HG03108 (cell line): Measurements from ENCODE around the gene TMEM240.

Experiments
- ATAC-seq: cut with Tn5 transposase; IDR thresholded peaks from one replicate; pipeline ENCODE4 v1.9.1; 2021; ENCODE audit warnings: moderate library complexity; ENCODE audit not compliant: unreplicated experiment

Gene TMEM240

DNA sequence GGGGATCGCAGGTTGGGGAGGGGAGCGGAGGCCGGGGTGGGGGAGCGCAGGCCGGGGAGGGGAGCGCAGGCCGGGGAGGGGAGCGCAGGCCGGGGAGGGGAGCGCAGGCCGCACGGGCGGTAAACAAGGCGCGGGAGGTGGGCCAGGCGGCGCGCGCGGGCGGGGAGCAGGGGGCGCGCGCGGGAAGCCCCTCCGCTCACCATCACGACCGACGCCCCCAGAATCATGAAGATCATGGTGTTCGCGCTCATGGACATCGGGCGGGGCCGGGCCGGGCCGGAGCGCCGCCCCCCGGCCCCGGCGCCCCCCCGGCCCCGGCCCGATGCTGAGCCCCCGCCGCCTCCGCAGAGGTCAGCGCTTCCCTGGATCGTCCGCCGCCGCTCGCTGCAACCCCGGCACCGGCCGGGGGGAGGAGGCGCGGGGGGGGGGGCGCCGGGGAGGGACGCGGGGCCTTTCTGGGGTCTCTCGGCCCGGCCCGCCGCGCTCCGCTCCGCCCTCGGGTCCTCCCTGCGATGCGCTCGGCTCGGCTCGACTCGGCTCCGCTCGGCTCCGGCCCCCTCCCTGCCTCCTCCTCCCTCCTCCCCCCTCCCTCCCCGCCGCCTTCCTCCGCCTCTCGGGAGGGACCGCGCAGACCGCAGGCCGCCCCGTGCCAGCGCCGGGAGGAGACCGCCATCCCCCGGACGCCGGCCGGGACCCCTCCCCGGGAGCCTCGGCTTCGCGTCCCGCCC is at the start of gene TMEM240:
Gene TMEM240 (minus strand): TSS at position 535 of the 728 bp plus-strand sequence. CDS start 278 bp downstream, at position 257.
- ATAC-seq = no peak

DNA sequence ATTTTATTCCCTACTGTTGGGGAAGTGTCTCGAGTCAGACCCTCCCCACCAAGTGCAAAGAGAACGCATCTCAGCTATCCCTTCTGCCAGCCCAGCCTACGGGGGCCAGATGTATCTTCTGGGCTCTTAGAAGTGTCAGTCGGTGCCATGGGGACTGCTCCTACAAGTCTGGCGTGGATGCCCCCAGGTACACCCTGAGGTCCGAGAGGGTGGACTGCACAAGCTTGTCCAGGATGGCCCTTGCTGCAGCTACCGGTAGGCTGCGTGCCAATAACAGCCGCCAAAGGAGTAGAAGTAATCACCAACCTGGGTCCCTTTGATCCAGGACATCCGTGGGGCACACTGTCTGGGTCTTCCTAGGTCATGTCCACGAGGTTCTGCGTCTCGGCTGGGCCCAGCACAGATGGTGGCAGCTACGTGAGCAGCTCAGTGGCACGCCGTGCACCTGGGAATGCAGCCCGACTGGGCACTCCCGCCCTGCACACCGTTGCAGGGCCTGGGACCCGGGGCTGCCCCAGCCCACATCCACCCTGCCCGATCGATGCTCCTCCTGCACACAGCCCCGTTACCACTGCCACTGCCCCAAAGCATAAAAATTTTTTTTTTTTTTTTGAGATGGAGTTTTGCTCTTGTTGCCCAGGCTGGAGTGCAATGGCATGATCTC is 43.1 kb upstream of the TMEM240 start:
- no peak for ATAC-seq

DNA sequence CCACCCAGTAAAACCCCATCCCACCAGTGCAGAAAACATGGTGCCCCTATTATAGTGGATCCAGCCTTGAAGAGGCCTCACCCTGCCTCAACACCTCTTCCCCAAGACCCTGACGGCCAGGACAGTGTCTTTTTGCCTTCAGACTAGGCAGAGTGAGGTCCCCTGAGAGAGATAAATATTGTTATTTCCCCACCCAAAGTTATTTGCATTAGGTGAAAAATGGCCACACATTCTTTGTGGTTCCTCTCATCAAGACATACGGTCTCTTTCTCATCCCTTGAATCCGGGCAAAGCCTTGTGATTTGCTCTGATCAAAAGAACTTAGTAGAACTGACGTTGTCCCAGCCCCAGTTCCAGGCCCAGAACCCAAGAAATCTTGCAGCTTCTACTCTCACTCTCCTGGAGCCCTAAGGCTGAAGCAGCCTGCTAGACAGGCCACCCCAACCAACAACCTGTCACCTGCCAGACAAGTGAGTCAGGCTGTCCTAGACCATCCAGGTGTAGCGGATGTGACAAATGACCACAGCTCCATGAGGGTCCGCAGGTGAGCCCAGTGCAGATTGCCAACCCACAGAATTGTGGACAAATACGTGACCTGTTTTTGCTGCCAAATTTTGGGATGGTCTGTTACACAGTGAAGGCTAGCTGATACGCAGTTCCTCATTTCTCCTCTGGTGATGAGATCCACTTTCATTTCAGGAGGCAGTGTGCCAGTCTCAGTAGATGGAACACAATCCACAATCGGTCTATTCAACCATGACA is 42.3 kb upstream of the TMEM240 start:
- ATAC-seq = no peak

GRCh38 chr1:1578371-1578940 is 38.0 kb upstream of the TMEM240 start:
- ATAC-seq = no peak

DNA sequence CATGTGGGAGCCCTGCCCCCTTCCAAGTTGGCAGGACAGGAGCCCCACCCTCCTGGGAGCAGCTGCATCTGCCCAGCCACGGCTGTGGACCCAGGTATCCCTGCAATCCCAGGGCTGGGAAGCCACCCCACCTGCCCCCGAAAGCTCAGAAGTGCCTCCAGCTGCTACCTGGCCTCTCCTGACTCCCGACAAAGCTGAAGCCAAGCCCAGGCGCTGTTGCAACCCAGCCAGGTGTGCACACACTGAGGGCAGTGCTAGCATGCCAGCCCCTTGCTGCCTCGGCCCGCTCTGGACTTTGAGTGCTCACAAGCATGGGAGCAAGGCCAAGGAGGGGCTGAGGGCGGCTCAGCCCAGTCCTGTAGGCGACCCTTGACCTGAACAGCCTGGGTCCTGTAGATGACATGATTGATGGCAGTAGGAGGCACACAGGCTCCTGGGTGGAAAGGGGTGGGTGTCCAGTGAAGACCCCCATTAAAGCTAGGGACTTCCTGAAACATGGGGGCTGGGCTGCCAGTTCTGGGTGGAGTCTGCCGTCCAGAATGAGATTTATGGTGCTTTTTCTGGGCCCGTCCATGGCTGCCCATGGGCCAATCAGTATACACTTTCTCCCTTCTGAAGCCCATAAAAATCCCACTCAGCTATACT is 37.1 kb upstream of the TMEM240 start:
- no peak for ATAC-seq

GRCh38 chr1:1574721-1575537 is 34.5 kb upstream of the TMEM240 start, which contains the start of gene SSU72:
SSU72 (minus strand) TSS chr1:1574863; CDS start chr1:1574557, 306 bp downstream.
- peak; percentile 71 for ATAC-seq

DNA sequence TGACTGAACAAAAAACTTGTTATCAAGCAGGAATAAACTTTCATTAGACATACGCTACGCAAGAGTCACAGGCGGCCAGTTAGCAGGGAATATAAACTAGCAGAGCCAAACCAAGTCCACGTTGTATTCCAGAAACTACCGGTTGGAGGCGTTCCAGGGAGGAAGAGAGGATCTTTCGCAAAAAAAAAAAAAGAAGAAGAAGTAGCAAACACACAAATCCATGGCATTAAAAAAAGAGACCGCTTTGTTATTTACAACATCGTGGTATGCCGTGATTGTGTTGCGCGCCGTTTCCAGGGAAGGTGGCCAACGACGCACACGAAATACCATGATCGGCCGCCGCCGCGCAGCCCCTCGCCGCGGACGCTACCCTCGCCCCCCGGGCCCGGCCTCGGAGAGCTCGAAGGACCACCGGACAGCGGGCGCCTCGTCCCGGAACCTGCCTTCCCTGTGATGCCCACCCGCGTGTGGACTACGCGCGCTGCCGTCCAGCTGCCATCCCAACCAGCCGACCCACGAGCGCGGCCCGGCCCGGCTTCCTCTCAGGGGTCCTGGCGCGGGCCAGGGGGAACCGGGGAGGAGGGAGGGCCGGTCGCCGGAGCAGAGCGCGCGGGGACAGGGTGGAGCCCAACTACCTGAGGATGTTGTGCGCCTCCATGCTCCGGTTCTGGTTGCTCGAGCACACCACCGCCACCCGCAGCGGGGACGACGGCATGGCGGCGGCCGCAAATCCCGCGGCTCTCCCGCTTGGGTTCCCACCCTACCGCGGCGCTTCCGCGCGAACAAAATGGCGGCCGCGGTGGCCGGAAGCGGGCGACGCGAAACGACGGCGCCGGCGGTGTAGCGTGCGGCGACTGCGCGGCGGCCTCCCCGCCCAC is 33.7 kb upstream of the TMEM240 start:
- peak; percentile 72 for ATAC-seq

DNA sequence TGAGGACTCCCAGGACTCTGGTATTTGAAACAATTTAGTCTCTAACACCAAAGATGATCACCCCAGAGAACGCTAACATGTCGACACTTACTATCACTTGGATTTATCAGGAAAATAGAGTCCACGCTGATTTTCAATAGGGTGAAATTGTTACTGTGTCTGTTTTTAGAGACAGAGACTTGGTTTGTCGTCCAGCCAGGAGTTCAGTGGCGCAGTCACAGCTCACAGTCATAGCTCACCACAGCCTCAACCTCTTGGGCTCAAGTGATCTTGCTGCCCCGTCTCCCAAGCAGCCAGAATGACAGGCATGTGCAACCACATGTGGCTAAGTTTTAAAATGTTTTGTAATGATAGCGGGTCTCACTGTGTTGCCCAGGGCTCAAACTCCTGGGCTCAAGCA is 28.9 kb upstream of the TMEM240 start:
- ATAC-seq = no peak

DNA sequence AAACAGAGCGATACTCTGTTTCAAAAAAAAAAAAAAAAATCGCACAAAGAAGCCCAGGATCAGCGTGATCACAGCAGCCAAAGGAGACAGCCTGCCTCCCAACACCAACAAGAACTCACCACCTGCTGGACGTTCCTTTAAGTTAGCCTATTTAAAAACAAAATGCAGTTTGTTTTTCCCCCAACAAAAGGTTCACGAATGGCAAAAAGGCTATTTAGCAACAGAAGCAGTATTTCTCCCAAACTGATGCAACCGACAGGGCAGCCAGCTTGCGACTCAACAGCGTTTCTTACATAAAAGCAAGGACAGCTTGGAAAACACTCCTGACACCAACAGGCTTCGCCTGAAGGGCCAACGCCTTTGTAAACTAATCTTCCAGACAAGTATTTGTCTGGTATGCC is 27.5 kb upstream of the TMEM240 start:
- ATAC-seq = no peak

DNA sequence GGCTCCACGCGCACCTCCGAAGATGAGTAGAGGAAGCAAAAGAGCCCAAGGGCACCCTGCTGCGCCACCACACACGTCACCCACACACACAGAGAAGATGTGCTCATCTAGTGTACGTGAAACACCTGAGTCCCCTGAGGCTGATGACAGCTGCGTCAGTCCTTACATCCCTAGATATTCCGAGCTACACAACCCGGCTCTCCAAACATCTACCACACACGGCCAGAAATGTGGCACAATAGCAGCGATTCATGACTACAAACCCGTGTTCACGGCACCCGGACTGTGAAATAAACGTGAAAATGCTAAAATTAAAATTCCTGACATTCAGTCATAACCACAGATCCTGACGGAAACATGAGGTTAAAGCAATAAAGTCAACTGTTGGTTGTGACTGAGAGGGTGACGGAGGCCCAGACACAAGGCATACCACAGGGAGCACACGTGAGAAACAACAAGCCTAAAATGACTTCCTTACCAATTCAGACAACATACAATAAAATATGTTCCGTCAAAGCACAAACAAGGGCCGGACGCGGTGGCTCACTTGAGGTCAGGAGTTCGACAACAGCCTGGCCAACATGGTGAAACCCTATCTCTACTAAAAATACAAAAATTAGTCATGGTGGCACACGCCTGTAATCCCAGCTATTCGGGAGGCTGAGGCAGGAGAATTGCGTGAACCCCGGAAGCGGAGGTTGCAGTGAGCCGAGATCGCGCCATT is 26.9 kb upstream of the TMEM240 start:
- ATAC-seq = no peak

DNA sequence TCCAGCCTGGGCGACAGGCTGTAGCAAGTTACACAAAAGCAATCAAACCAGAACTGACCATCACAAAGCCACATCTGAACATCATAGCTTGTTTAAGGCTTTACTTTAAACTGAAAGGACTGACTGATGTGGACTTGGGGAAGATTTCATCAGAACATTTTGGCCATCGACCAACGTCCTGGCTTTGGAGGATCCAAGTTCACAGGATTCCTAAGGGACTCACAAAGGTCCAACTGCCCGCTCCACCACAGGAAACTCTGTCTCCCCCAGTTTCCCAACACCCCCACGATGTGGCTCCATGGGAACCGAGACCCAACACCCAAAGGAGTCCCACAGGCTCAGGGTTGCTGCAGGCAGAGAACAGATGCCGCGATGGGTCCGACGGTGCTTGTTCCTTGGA is 24.9 kb upstream of the TMEM240 start:
- ATAC-seq = no peak

- ATAC-seq = no peak
These were observed 23.8 kb upstream of the TMEM240 start for GRCh38 chr1:1564268-1564667.

DNA sequence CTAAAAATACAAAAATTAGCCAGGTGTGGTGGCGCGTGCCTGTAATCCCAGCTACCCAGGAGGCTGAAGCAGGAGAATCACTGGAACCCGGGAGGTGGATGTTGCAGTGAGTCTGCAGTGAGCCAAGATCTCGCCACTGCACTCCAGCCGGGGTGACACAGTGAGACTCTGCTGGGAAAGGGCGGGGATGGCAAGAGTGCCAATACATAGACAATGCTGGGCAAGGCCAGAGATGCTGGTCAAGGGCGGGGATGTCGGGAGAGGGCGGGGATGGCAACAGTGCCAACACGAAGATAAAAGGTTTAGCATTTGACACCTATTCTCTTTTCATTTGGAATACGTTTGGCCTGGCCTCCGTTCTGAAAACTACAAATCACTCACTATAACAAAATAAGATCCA is 23.3 kb upstream of the TMEM240 start:
- no peak for ATAC-seq

DNA sequence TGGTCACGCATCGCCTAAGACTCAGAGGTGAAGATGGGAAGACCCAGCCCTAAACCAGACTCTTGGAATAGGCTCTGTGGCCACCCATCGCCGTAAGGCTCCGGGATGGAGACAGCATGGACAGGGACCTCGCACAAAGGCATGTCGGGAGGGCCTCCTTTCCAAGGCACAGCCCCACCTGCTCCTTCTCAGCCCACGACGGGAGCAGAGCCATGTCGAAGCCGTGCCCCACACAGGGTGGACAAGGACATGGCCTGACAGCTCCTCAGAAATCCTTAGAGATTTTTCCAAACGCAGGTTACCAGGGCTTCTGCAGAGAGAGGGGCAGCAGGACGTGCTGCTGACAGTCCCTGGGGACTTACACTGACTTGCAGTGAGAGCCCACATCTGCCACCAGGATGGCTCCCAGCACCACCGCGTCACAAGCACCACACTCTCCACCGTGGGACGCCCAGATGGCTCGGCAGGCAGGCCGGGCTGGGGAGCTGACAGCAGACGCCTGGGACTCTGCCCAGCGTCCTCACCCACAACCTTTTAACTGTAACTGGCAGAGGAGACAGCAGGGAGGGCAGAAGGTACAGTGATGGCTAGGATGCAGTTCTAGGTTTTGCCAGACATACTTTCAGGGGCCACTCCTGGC is 22.3 kb upstream of the TMEM240 start:
- no peak for ATAC-seq

GRCh38 chr1:1561801-1562470 is 21.5 kb upstream of the TMEM240 start:
- ATAC-seq = no peak

DNA sequence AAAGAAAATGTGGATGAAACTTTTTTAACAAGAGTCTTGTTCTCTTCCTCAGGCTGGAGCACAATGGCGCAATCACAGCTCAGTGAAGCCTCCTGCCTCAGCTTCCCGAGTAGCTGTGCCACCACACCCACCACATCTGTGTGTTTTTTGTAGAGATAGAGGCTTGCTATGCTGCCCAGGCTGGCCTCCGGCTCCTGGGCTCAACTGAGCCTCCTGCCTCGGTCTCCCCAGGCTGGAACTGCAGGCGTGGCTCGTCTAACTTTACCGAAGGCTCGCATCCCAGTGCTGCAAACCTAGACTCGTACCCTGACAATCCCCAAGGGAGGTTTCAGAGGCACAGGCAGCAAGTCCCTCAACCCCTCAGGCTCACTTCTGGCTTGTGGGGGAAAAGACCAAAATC is 19.8 kb upstream of the TMEM240 start:
- ATAC-seq = no peak

DNA sequence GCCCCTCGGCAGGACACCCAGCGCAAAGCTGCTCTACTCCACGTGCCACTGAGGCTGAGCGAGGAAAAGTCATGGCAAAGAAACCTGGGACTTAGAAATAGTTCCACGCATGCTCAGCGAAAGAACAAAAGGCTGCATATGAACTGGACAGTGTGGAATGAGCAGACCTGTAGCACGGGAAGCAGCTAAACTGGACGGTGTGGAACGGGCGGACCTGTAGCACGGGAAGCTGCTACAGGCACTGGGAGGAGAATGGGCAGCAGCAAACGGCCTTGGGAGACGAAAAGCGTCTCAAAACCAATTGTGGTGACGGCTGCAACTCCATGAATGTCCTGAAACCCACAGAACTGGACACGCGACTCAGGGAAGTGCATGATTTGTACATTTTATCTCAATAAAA is 18.6 kb upstream of the TMEM240 start:
- no peak for ATAC-seq
